ENCODE measurements around the gene DOLK. TPM values are rescaled to one million over a fixed set of nuclear protein-coding genes. Genes with fewer than 3 reads are reported as not detected.

The DOLK gene
- polyA plus RNA-seq, 1 experiment = 47.0 TPM

DNA sequence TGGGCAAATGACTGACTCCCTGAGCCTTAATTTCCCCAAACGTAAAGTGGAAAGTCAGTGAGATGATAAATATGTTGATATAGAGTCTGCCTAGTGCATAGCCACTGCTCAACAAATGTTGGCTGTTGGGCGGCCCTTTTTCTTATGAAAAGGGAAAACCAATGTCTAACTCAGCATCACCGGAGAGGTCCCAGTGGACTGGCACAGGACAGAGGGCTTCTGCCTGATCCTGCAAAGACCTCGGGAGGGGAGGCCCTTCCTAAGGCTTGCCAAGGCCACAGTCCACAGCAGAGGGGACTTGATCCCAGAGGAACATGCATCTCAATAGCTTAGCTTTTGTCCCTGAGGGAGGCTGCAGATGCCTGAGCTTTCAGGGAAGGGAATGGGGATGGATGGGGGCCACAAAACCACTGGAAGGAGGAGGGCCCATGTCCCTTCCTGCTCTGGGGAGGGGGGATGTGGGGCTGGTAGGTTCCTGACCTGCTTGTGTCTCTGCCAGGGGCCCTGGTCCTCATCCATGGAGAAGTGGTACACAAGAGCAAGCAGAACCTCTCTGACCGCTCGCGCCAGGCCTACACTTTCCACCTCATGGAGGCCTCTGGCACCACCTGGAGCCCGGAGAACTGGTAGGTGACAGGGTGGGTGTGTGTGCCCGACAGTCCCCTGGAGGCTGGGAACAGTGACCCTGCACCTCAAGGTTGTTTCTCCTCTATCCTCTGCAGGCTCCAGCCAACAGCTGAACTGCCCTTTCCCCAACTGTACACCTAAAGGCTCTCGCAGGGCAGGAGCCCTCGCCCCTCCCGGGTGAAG lies 6.3 kb downstream of the DOLK start:
- Histone ChIP-seq H3K36me3 (ENCODE audit: control insufficient read depth, insufficient read depth, low read length) (no peaks in the 10 kb centered on the region; the same call in 1 of the 2 replicates), H3K27me3 (ENCODE audit: control insufficient read depth, insufficient read depth, low read length) (no peaks in the 10 kb centered on the region), H3K4me3 (ENCODE audit: low read depth, low read length) (no peak overlapping the region)
- no peak for TF ChIP-seq CTCF (IDR thresholded peaks at IDR 0.05; ENCODE audit: insufficient read depth, low read depth, low read length)
- CTCF ChIA-PET = interaction anchor here (3.0 kb wide), 1 partner anchor 13 kb away, joined by 15 read pairs; no protein-coding TSS in a partner anchor
- POLR2A ChIA-PET = no interaction called here
- no peak for DNase-seq (ENCODE audit: low read depth)

DNA sequence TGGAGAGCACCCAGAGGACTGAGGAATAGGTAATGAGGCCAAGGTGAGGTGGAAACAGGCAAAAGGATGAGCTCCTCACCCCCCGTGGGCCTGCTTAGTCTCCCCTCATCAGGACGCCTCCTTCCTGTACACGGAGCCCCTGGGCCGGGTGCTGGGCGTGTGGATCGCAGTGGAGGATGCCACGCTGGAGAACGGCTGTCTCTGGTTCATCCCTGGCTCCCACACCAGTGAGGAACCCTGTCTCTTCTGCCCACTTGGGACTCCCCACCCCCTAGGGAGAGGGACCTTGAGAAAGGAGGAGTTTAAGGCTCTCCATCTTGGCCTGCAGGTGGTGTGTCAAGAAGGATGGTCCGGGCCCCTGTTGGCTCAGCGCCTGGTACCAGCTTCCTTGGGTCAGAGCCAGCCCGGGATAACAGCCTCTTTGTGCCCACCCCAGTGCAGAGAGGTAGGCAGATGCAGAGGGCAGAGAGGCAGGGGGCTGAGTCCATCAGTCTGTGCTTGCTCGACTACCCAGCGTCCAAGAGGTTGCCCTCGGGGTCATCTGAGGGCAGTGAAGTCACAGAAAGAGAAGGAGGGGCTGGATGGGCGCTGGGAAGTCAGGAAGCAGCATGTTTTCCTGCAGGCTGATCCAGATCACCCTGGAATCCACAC lies 7.0 kb downstream of the DOLK start:
- POLR2A ChIA-PET = no interaction called here
- no peak for TF ChIP-seq CTCF (IDR thresholded peaks at IDR 0.05; ENCODE audit: insufficient read depth, low read depth, low read length)
- CTCF ChIA-PET = no interaction called here
- DNase-seq (ENCODE audit: low read depth) = no peak
- no peak overlapping the region for H3K4me3 ChIP-seq (ENCODE audit: low read depth, low read length)
- H3K27me3 ChIP-seq (ENCODE audit: control insufficient read depth, insufficient read depth, low read length) = no peaks in the 10 kb centered on the region
- no peaks in the 10 kb centered on the region; the same call in 1 of the 2 replicates for H3K36me3 ChIP-seq (ENCODE audit: control insufficient read depth, insufficient read depth, low read length)

GRCh38 chr9:128937310-128938165 lies 9.9 kb downstream of the DOLK start:
- POLR2A ChIA-PET = no interaction called here
- Histone ChIP-seq H3K4me3 (ENCODE audit: low read depth, low read length) (no peak overlapping the region), H3K27me3 (ENCODE audit: control insufficient read depth, insufficient read depth, low read length) (no peaks in the 10 kb centered on the region), H3K36me3 (ENCODE audit: control insufficient read depth, insufficient read depth, low read length) (no peaks in the 10 kb centered on the region; the same call in 1 of the 2 replicates)
- no peak for TF ChIP-seq CTCF (IDR thresholded peaks at IDR 0.05; ENCODE audit: insufficient read depth, low read depth, low read length)
- DNase-seq (ENCODE audit: low read depth) = no peak
- CTCF ChIA-PET = interaction anchor here (1.0 to 2.4 kb wide), 2 partner anchors 10 to 14 kb away, joined by 3 to 14 read pairs; no protein-coding TSS in a partner anchor

DNA sequence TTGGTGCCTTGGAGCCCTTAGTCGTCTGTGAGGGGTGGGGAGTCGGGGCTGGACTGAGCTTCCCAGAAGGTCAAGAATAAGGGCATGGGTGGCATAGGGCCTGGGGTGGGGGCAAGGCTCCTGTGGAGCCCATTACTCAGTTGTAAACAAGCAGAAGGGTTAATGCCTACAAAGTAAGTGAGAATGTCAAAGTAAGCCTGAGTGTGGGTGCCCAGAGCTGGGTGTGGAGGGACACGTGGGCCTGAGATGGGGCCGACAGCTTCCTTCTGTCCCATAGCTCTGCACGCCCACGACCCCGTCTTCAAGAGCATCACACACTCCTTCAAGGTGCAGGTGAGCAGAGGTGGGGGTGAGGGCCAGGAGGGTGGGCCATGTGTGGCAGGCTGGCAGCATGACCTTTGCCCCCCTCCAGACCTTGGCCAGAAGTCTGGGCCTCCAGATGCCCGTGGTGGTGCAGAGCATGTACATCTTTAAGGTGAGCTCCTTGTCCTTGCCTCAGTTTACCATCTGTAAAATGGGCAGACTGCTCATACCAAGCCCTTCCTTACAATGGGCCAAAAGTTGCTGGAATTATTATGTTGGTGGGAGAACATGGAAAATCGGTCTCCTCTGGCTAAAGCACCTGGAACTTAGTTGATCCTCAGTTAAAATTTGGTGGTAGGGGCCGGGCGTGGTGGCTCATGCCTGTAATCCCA lies 11.1 kb downstream of the DOLK start:
- CTCF ChIA-PET = interaction anchor here (1.0 to 2.4 kb wide), 2 partner anchors 8 to 73 kb away, joined by 3 to 14 read pairs; no protein-coding TSS in a partner anchor
- DNase-seq (ENCODE audit: low read depth) = no peak
- POLR2A ChIA-PET = no interaction called here
- H3K4me3 ChIP-seq (ENCODE audit: low read depth, low read length) = no peak overlapping the region
- TF ChIP-seq CTCF (IDR thresholded peaks at IDR 0.05; ENCODE audit: insufficient read depth, low read depth, low read length) = no peak
- H3K36me3 ChIP-seq (ENCODE audit: control insufficient read depth, insufficient read depth, low read length) = no peaks in the 10 kb centered on the region; the same call in 1 of the 2 replicates
- no peaks in the 10 kb centered on the region for H3K27me3 ChIP-seq (ENCODE audit: control insufficient read depth, insufficient read depth, low read length)
